ENCODE measurements around the gene LRRC4C. TPM values are rescaled to one million over a fixed set of nuclear protein-coding genes. Genes with fewer than 3 reads are reported as not detected.

The LRRC4C gene
- polyA plus RNA-seq, 4 donors, result 1.4 to 1.6 TPM; not detected in 2

- WGBS, 3 donors, result 88 to 100% (median 96%) methylated on average over 1 of the region's 1 CpG
- Histone ChIP-seq H3K9me3 (ENCODE audit: control insufficient read depth in 2 of 2, insufficient read depth in 1 of 2, low read depth in 1 of 2, low read length in 1 of 2) (no peaks in the 10 kb centered on the region), H3K4me3 (ENCODE audit: low read depth in 1 of 3, low read length in 3 of 3) (no peak overlapping the region)
Observed at GRCh38 chr11:41384329-41384728, 75.1 kb downstream of the LRRC4C start.

GRCh38 chr11:41383768-41384167, 75.7 kb downstream of the LRRC4C start:
- Histone ChIP-seq H3K9me3 (ENCODE audit: control insufficient read depth in 2 of 2, insufficient read depth in 1 of 2, low read depth in 1 of 2, low read length in 1 of 2) (no peaks in the 10 kb centered on the region), H3K36me3 (ENCODE audit: control insufficient read depth in 3 of 3, insufficient read depth in 2 of 3, low read depth in 1 of 3, low read length in 3 of 3) (no peaks in the 10 kb centered on the region), H3K4me1 (ENCODE audit: control insufficient read depth in 3 of 3, insufficient read depth in 2 of 3, low read depth in 1 of 3, low read length in 2 of 3) (no peaks in the 10 kb centered on the region), H3K4me3 (ENCODE audit: low read depth in 1 of 3, low read length in 3 of 3) (no peak overlapping the region), H3K27me3 (ENCODE audit: control insufficient read depth in 3 of 3, insufficient read depth in 3 of 3, low read length in 3 of 3) (no peaks in the 10 kb centered on the region), H3K27ac (ENCODE audit: low read depth in 1 of 3, low read length in 2 of 3) (no peak overlapping the region)
- FAIRE-seq, result no peak
- 70 to 85% (median 74%) methylated on average over 3 of the region's 3 CpGs for WGBS, 3 donors
- no peak for DNase-seq

More at GRCh38 chr11:41384329-41384728, 75.1 kb downstream of the LRRC4C start:
- Histone ChIP-seq H3K27ac (ENCODE audit: low read depth in 1 of 3, low read length in 2 of 3) (no peak overlapping the region), H3K27me3 (ENCODE audit: control insufficient read depth in 3 of 3, insufficient read depth in 3 of 3, low read length in 3 of 3) (no peaks in the 10 kb centered on the region), H3K4me1 (ENCODE audit: control insufficient read depth in 3 of 3, insufficient read depth in 2 of 3, low read depth in 1 of 3, low read length in 2 of 3) (no peaks in the 10 kb centered on the region), H3K36me3 (ENCODE audit: control insufficient read depth in 3 of 3, insufficient read depth in 2 of 3, low read depth in 1 of 3, low read length in 3 of 3) (no peaks in the 10 kb centered on the region)
- FAIRE-seq, result no peak
- DNase-seq, result no peak

GRCh38 chr11:41382927-41383326, 76.5 kb downstream of the LRRC4C start:
- 79 to 83% (median 81%) methylated on average over 2 of the region's 2 CpGs for WGBS, 3 donors
- no peak for FAIRE-seq
- Histone ChIP-seq H3K27ac (ENCODE audit: low read depth in 1 of 3, low read length in 2 of 3) (no peak overlapping the region), H3K4me3 (ENCODE audit: low read depth in 1 of 3, low read length in 3 of 3) (no peak overlapping the region), H3K36me3 (ENCODE audit: control insufficient read depth in 3 of 3, insufficient read depth in 2 of 3, low read depth in 1 of 3, low read length in 3 of 3) (no peaks in the 10 kb centered on the region), H3K27me3 (ENCODE audit: control insufficient read depth in 3 of 3, insufficient read depth in 3 of 3, low read length in 3 of 3) (no peaks in the 10 kb centered on the region), H3K4me1 (ENCODE audit: control insufficient read depth in 3 of 3, insufficient read depth in 2 of 3, low read depth in 1 of 3, low read length in 2 of 3) (peaks cover 0 to 4% (median 0%) of the 10 kb centered on the region in 3 donors), H3K9me3 (ENCODE audit: control insufficient read depth in 2 of 2, insufficient read depth in 1 of 2, low read depth in 1 of 2, low read length in 1 of 2) (no peaks in the 10 kb centered on the region)
- DNase-seq, result no peak

GRCh38 chr11:41379084-41379483, 80.4 kb downstream of the LRRC4C start:
- no peak for FAIRE-seq
- no peak for DNase-seq
- Histone ChIP-seq H3K4me1 (ENCODE audit: control insufficient read depth in 3 of 3, insufficient read depth in 2 of 3, low read depth in 1 of 3, low read length in 2 of 3) (peaks cover 0 to 9% (median 0%) of the 10 kb centered on the region in 3 donors), H3K36me3 (ENCODE audit: control insufficient read depth in 3 of 3, insufficient read depth in 2 of 3, low read depth in 1 of 3, low read length in 3 of 3) (no peaks in the 10 kb centered on the region), H3K4me3 (ENCODE audit: low read depth in 1 of 3, low read length in 3 of 3) (no peak overlapping the region), H3K27me3 (ENCODE audit: control insufficient read depth in 3 of 3, insufficient read depth in 3 of 3, low read length in 3 of 3) (no peaks in the 10 kb centered on the region), H3K27ac (ENCODE audit: low read depth in 1 of 3, low read length in 2 of 3) (no peak overlapping the region), H3K9me3 (ENCODE audit: control insufficient read depth in 2 of 2, insufficient read depth in 1 of 2, low read depth in 1 of 2, low read length in 1 of 2) (no peaks in the 10 kb centered on the region)

GRCh38 chr11:41377709-41378394, 81.6 kb downstream of the LRRC4C start:
- whole genome bisulfite sequencing, 3 donors, result 17 to 54% (median 35%) methylated on average over 7 of the region's 7 CpGs
- H3K9me3 ChIP-seq (ENCODE audit: control insufficient read depth in 2 of 2, insufficient read depth in 1 of 2, low read depth in 1 of 2, low read length in 1 of 2), result no peaks in the 10 kb centered on the region
- DNase-seq, result peak; percentile 67 to 84
- no peak for FAIRE-seq
- H3K4me1 ChIP-seq (ENCODE audit: control insufficient read depth in 3 of 3, insufficient read depth in 2 of 3, low read depth in 1 of 3, low read length in 2 of 3), result peaks cover 0 to 9% (median 0%) of the 10 kb centered on the region in 3 donors
- H3K27me3 ChIP-seq (ENCODE audit: control insufficient read depth in 3 of 3, insufficient read depth in 3 of 3, low read length in 3 of 3), result no peaks in the 10 kb centered on the region
- H3K36me3 ChIP-seq (ENCODE audit: control insufficient read depth in 3 of 3, insufficient read depth in 2 of 3, low read depth in 1 of 3, low read length in 3 of 3), result no peaks in the 10 kb centered on the region
- no peak overlapping the region for H3K27ac ChIP-seq (ENCODE audit: low read depth in 1 of 3, low read length in 2 of 3)
- no peak overlapping the region for H3K4me3 ChIP-seq (ENCODE audit: low read depth in 1 of 3, low read length in 3 of 3)

- no peaks in the 10 kb centered on the region for H3K27me3 ChIP-seq (ENCODE audit: control insufficient read depth in 3 of 3, insufficient read depth in 3 of 3, low read length in 3 of 3)
- WGBS, 3 donors, result 61 to 73% (median 68%) methylated on average over 2 of the region's 2 CpGs
- no peaks in the 10 kb centered on the region for H3K4me1 ChIP-seq (ENCODE audit: control insufficient read depth in 3 of 3, insufficient read depth in 2 of 3, low read depth in 1 of 3, low read length in 2 of 3)
- no peaks in the 10 kb centered on the region for H3K36me3 ChIP-seq (ENCODE audit: control insufficient read depth in 3 of 3, insufficient read depth in 2 of 3, low read depth in 1 of 3, low read length in 3 of 3)
- no peak overlapping the region for H3K27ac ChIP-seq (ENCODE audit: low read depth in 1 of 3, low read length in 2 of 3)
- no peaks in the 10 kb centered on the region for H3K9me3 ChIP-seq (ENCODE audit: control insufficient read depth in 2 of 2, insufficient read depth in 1 of 2, low read depth in 1 of 2, low read length in 1 of 2)
- DNase-seq, result no peak
- FAIRE-seq, result no peak
- H3K4me3 ChIP-seq (ENCODE audit: low read depth in 1 of 3, low read length in 3 of 3), result no peak overlapping the region
Observed at GRCh38 chr11:41351825-41352224, 107.6 kb downstream of the LRRC4C start.

GRCh38 chr11:41346042-41346441, 113.4 kb downstream of the LRRC4C start:
- DNase-seq (no peak), FAIRE-seq (no peak)
- Histone ChIP-seq H3K36me3 (ENCODE audit: control insufficient read depth in 3 of 3, insufficient read depth in 2 of 3, low read depth in 1 of 3, low read length in 3 of 3) (no peaks in the 10 kb centered on the region), H3K9me3 (ENCODE audit: control insufficient read depth in 2 of 2, insufficient read depth in 1 of 2, low read depth in 1 of 2, low read length in 1 of 2) (no peaks in the 10 kb centered on the region), H3K4me3 (ENCODE audit: low read depth in 1 of 3, low read length in 3 of 3) (no peak overlapping the region), H3K27me3 (ENCODE audit: control insufficient read depth in 3 of 3, insufficient read depth in 3 of 3, low read length in 3 of 3) (no peaks in the 10 kb centered on the region), H3K27ac (ENCODE audit: low read depth in 1 of 3, low read length in 2 of 3) (no peak overlapping the region), H3K4me1 (ENCODE audit: control insufficient read depth in 3 of 3, insufficient read depth in 2 of 3, low read depth in 1 of 3, low read length in 2 of 3) (no peaks in the 10 kb centered on the region)
- WGBS, 3 donors, result 85 to 98% (median 92%) methylated on average over 2 of the region's 2 CpGs

- Histone ChIP-seq H3K36me3 (ENCODE audit: control insufficient read depth in 3 of 3, insufficient read depth in 2 of 3, low read depth in 1 of 3, low read length in 3 of 3) (no peaks in the 10 kb centered on the region), H3K27me3 (ENCODE audit: control insufficient read depth in 3 of 3, insufficient read depth in 3 of 3, low read length in 3 of 3) (no peaks in the 10 kb centered on the region), H3K4me3 (ENCODE audit: low read depth in 1 of 3, low read length in 3 of 3) (no peak overlapping the region), H3K9me3 (ENCODE audit: control insufficient read depth in 2 of 2, insufficient read depth in 1 of 2, low read depth in 1 of 2, low read length in 1 of 2) (no peaks in the 10 kb centered on the region), H3K4me1 (ENCODE audit: control insufficient read depth in 3 of 3, insufficient read depth in 2 of 3, low read depth in 1 of 3, low read length in 2 of 3) (no peaks in the 10 kb centered on the region), H3K27ac (ENCODE audit: low read depth in 1 of 3, low read length in 2 of 3) (no peak overlapping the region)
- 62 to 75% (median 72%) methylated on average over 7 of the region's 7 CpGs for WGBS, 3 donors
- DNase-seq, result no peak
- no peak for FAIRE-seq
Observed at GRCh38 chr11:41334007-41334933, 125.2 kb downstream of the LRRC4C start.

Measured in small intestine (tissue), 7 donors.